NCI-H1092 treated with DMSO at 0.1 percent for 48 hours (cell line): ENCODE results near the gene AQP9.
A peak's percentile ranks its signal among the peaks of the same experiment; 100 is the strongest.

Experiments
- DNase-seq: peaks from one replicate; lab custom pipeline; 2025; lab: John Stamatoyannopoulos, UW

Gene AQP9

DNA sequence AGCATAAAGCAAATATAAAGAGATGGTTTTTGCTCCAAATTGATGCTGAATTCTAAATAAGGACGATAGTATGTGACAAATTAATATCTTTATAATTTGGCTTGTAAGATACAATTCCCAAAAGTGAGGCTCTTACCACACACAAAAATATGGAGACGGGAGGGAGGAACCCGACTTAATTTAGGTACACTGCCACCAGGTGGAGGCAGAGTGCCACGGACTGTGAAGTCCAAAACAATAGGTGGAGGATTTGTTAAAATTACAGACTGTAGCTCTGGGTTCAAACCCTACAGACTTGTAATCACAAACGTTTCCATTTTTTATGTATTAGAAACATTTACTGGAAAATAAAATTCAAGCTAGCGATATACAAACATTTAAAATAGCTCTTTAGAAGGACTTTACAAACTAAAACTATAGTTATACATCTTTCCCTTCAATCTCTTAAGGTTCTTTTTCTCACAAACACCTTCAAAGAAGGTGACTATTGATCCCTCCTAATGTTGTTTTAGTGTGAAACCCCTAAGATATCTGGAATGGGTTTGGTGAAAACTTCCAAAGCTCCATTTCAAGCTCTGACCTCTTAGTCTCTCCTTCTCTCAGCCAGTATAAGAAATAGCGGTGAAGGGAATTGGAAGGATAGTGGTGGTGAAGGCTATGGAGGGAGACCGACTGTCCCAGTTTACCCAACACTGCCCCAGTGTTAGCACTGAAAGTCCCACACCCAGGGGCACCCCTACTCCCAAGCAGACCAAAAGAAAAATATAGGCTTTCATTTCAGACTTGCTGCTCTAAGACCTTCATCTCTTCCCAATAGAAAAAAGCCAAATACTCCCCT, 89.7 kb downstream of the AQP9 start:
- DNase-seq: peak; percentile 50

DNA sequence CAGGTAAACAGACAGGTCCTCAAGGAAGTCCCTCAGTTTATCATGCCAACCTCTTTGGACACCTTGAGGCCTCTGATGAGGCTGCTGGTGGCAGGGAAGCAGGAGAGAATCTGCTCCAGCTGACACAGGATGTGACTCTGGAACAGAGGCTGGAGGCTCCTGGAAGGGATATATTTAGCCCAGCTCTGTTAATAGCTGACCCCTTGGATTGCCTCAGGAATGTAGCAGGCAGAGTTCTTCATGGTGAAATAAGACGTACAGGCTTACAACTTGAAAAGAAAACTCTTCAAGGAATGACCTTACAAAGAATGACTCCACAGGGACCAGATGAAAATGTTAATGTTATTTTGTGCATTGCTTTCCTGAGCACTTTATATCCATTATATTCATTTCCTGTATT, 90.5 kb downstream of the AQP9 start:
- no peak for DNase-seq

DNA sequence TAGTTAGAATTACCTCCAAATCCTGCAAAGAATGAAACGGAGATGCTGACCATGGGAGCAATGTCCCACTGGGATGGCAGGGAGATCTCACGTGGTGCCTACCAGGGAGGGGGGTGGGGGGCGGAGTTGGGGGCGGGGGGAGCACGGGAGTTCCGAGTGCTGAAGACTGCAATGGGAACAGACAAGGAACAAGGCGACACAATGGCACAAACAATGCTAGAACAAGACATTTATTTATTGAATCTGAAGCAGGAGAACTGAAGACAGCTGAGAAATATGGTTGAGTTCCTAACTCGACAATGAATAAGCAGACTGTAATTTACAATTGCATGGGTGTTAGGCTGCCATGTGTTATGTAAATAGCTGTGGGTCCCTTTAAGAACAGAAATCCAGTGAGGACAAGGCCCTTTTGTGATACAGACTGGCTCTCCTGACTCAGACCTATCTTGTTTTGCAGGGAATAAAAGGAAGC, 91.2 kb downstream of the AQP9 start:
- DNase-seq: peak; percentile 6

DNA sequence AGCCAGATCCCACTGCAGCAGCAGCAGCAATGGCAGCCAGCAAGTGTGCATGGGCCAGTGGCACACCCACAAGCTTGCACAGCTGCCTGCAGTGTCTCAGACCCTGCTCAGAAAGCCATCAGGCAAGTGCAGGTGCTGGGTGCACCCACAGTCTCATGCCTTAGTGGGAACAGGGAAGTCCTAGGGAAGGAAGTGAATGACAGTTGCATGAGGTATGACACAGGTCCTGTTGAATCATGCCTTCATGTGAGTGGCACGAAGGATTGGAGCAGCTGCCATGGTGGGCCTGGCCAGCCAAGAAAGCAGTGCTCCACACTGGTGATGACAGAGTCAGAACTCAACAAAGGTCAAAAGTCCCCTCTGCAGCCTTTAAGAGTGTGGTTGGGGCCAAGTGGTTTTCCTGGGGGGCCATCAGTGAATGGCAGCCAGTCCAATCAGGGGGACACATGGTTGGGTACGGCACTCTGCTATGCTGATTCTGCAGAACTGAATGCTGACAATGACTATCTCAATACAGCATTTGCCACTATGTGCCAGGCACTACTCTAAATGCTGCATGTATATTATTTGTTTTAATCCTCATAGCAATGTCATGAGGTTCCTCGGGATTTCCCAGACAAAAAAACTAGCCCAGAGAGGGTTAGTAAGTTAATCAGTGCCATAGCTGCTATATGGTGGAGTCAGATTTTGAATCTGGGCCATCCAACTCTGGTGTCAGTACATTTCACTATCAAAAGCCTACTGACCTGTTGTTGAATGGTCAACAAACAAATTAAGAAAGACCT, 94.3 kb downstream of the AQP9 start:
- no peak for DNase-seq

DNA sequence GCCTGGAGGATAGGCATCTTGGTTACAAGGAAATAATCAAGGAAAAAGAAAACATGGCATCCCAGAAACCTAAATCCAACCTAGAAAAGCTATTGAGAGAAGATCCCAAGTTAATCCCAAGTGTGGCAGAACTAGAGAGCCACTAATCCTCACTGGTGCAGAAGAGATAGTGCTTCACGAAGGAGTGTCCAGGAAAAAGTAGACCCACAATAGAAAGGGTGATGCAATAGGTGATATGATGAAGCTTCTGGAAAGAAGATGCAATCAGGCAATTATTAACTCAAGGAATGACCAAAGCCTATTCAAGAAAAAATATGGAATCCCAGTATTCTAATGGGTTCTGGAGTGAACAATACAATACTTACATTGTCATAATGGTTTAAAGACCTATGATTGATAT, 95.2 kb downstream of the AQP9 start:
- no peak for DNase-seq
